Measurements from ENCODE around the gene ANKRD44.

Gene ANKRD44

DNA sequence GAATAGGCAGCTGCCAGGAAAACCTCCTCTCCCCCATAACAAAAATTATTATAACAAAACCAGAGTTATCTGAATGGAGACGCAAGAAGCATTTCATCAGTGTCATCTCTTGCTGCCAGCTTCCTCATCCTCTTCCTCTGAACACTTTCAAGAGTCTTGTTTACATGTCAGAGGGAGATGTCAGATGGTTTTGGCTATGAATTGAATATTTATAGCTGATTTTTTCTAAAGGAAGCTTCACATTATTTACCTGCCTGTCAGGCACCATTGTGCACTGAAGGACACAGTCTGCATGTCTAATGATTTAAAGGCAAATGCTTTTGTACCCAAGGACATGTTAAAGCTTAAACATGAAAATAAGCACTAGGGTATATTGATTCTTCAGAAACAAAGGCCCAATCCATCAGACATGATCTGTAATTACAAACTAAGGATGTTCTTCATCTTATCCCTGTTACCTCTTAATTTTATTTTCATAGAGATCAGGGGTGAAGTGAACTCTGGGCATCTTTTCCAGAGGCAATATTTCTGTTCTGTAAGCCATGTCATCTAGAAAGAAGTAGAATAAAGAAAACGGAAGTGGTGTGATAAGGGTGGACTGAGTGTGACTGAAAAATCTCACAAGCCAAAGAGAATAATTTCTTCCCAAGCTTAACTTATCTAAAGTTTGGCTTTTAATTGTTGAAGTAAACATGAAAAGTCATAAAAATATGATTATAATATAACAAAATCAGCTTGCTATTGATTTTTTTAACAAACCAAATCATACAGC, 168.7 kb downstream of the ANKRD44 start:
- Mint-ChIP-seq H3K4me3 (peak overlapping the region; percentile 22), H3K4me1 (ENCODE audit: low read depth) (peaks cover 56% of the 10 kb centered on the region), H3K27ac (peak overlapping the region; percentile 64), H3K27me3 (ENCODE audit: low read depth) (no peaks in the 10 kb centered on the region), H3K9me3 (no peaks in the 10 kb centered on the region), H3K36me3 (ENCODE audit: low read depth) (peaks cover 48% of the 10 kb centered on the region)
- DNase-seq (ENCODE audit: low spot score), result no peak

DNA sequence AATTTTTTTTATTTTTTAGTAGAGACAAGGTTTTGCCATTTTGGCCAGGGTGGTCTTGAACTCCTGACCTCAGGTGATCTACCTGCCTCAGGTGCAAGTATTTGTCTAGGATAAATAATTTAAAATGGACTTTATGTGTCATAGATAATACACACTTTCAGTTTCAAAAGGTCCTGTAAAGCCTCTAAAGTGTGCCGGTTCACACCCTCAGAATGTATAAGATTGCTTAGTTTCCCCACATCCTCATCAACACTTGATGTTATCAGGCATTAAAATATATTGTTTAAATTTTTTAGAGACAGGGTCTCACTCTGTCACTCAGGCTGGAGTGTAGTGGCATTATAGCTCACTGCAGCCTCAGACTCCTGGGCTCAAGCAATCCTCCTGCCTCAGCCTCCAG, 170.5 kb downstream of the ANKRD44 start:
- Mint-ChIP-seq H3K36me3 (ENCODE audit: low read depth) (peaks cover 59% of the 10 kb centered on the region), H3K4me1 (ENCODE audit: low read depth) (peaks cover 58% of the 10 kb centered on the region), H3K9me3 (no peaks in the 10 kb centered on the region), H3K27me3 (ENCODE audit: low read depth) (no peaks in the 10 kb centered on the region), H3K4me3 (peak overlapping the region; percentile 59), H3K27ac (peak overlapping the region; percentile 77)
- DNase-seq (ENCODE audit: low spot score), result no peak

- Mint-ChIP-seq H3K4me1 (ENCODE audit: low read depth) (peaks cover 58% of the 10 kb centered on the region), H3K27ac (peak overlapping the region; percentile 49), H3K36me3 (ENCODE audit: low read depth) (peaks cover 54% of the 10 kb centered on the region), H3K4me3 (peak overlapping the region; percentile 6), H3K27me3 (ENCODE audit: low read depth) (no peaks in the 10 kb centered on the region), H3K9me3 (no peaks in the 10 kb centered on the region)
- DNase-seq (ENCODE audit: low spot score), result no peak
Observed at GRCh38 chr2:197138506-197138905, 172.1 kb downstream of the ANKRD44 start.

- peaks cover 56% of the 10 kb centered on the region for H3K36me3 Mint-ChIP-seq (ENCODE audit: low read depth)
- DNase-seq (ENCODE audit: low spot score), result no peak
Observed at GRCh38 chr2:197137826-197138477, 172.6 kb downstream of the ANKRD44 start.

DNA sequence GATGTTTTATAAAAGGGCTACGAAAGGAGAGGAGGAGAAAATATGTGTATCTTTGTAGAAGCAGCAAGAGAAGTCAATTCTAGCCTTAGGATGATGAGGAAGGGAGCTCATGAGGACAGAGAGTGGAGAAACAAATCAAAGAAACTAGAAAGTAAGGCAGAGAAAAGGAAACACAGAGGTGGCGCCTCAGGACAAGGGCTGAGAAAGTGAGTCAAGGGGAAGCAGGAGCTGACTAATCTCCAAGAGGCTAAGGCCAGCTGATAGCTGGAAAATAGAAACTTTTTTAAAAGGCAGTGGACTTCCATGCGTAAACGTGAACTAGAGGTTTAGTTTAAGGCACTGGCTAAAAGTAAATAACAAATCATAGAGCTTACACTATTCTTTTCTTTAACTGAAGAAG, 173.3 kb downstream of the ANKRD44 start:
- H3K9me3 Mint-ChIP-seq, result no peaks in the 10 kb centered on the region
- no peaks in the 10 kb centered on the region for H3K27me3 Mint-ChIP-seq (ENCODE audit: low read depth)
- H3K27ac Mint-ChIP-seq, result peak overlapping the region; percentile 15
- peaks cover 56% of the 10 kb centered on the region for H3K36me3 Mint-ChIP-seq (ENCODE audit: low read depth)
- H3K4me1 Mint-ChIP-seq (ENCODE audit: low read depth), result peaks cover 70% of the 10 kb centered on the region
- no peak for DNase-seq (ENCODE audit: low spot score)
- peak overlapping the region; percentile 20 for H3K4me3 Mint-ChIP-seq

More at GRCh38 chr2:197137826-197138477, 172.6 kb downstream of the ANKRD44 start:
- Mint-ChIP-seq H3K27me3 (ENCODE audit: low read depth) (no peaks in the 10 kb centered on the region), H3K4me1 (ENCODE audit: low read depth) (peaks cover 63% of the 10 kb centered on the region), H3K9me3 (no peaks in the 10 kb centered on the region), H3K27ac (peak overlapping the region; percentile 34), H3K4me3 (peak overlapping the region; percentile 27)

DNA sequence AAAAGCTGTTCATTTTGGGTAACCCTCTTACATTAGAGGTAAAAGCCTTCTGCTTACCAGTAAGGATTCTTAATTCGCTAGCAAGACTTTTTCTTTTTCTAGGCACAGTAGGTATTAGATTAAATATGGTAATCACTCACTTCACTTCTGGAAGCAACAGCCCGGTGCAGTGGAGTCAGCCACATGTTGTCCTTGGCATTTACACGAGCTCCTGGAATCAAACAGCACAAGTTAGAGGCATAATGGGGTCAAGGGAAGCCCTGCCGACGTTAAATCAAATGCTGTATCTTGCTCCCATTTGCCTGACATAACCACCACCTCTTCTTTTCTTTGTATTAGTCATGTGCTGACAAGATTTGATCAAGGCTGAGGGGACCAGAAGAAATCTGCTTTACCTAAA, 174.1 kb downstream of the ANKRD44 start:
- H3K36me3 Mint-ChIP-seq (ENCODE audit: low read depth), result peaks cover 61% of the 10 kb centered on the region

DNA sequence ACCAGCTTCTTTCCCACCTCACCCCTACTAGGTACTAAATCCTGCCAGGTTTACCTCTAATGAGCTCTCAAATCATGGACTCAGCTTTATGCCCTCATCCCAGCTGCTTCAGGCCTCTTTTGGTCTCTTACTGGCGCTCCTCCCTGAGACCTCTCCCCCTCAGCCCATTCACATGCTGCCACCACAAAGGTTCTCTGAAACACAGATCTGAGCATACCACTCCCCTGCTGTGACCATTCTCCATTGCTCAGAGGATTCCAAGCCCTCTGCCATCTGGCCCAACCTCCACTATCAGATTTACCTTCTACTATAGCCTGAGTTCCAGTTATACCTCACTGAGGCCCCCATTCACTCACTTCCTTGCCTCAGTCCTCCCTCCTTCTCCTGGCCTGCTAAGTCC, 174.8 kb downstream of the ANKRD44 start:
- Mint-ChIP-seq H3K4me3 (no peak overlapping the region), H3K27ac (peak overlapping the region; percentile 4), H3K27me3 (ENCODE audit: low read depth) (no peaks in the 10 kb centered on the region), H3K9me3 (no peaks in the 10 kb centered on the region), H3K36me3 (ENCODE audit: low read depth) (peaks cover 63% of the 10 kb centered on the region), H3K4me1 (ENCODE audit: low read depth) (peaks cover 75% of the 10 kb centered on the region)
- no peak for DNase-seq (ENCODE audit: low spot score)

More for the DNA sequence above, 174.1 kb downstream of the ANKRD44 start:
- H3K4me1 Mint-ChIP-seq (ENCODE audit: low read depth), result peaks cover 71% of the 10 kb centered on the region
- H3K27me3 Mint-ChIP-seq (ENCODE audit: low read depth), result no peaks in the 10 kb centered on the region
- H3K9me3 Mint-ChIP-seq, result no peaks in the 10 kb centered on the region
- no peak overlapping the region for H3K27ac Mint-ChIP-seq
- DNase-seq (ENCODE audit: low spot score), result no peak
- H3K4me3 Mint-ChIP-seq, result no peak overlapping the region

DNA sequence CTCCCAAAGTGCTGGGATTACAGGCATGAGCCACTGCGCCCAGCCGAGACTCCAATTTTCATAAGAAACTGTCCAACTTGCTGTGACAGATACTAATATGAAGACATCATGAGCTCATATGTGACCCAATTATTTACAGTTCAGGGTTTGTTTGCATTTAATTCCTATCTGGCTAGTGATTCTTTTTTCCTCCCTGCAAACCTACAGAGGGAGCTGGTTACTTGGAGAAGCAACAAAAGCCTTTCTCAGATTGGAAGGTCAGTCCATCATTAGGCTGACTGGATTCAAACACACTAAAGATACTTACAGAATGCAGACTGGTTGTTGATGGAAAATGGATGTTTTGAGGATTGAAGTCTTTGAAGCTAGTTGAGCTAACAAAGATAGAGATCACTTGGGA, 176.4 kb downstream of the ANKRD44 start:
- Mint-ChIP-seq H3K36me3 (ENCODE audit: low read depth) (peaks cover 71% of the 10 kb centered on the region), H3K4me3 (no peak overlapping the region), H3K27me3 (ENCODE audit: low read depth) (no peaks in the 10 kb centered on the region), H3K4me1 (ENCODE audit: low read depth) (peaks cover 82% of the 10 kb centered on the region), H3K9me3 (peaks cover 3% of the 10 kb centered on the region), H3K27ac (no peak overlapping the region)
- no peak for DNase-seq (ENCODE audit: low spot score)

DNA sequence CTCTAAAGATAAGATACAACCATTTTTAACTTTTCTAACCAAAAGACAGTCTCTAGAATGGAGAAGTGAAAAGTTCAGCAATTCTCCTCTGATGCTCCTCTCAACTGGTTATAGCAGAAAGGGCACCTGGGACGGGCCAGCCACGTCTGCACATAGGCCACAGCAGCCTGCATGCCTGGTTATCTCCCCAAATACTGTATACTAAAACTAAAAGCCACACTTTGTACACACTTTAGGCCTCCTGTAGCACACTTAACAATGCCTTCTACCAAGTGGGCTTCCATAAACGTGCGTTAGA, 179.1 kb downstream of the ANKRD44 start:
- peak overlapping the region; percentile 34 for H3K27ac Mint-ChIP-seq
- H3K36me3 Mint-ChIP-seq (ENCODE audit: low read depth), result peaks cover 75% of the 10 kb centered on the region
- H3K9me3 Mint-ChIP-seq, result peaks cover 17% of the 10 kb centered on the region
- no peak for DNase-seq (ENCODE audit: low spot score)
- H3K4me3 Mint-ChIP-seq, result no peak overlapping the region
- H3K27me3 Mint-ChIP-seq (ENCODE audit: low read depth), result no peaks in the 10 kb centered on the region
- peaks cover 69% of the 10 kb centered on the region for H3K4me1 Mint-ChIP-seq (ENCODE audit: low read depth)

DNA sequence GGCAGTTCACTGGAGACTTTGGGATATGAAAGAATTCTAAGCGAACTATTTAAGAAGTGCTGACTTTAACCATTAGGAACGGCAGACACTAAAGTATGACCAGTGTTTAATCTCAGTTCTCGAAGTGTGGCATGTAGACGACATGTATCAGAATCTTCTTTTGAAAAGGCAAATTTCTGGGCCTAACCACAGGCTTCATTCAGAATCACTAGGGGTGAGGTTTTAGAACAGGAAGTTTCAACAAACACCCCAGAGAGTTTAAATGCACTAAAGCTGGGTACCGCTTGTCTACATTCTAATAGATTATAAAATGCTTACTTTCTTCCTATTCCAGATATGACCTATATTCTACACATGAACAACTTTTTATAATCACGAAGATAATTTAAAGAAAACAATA, 180.3 kb downstream of the ANKRD44 start:
- H3K9me3 Mint-ChIP-seq, result peaks cover 17% of the 10 kb centered on the region
- DNase-seq (ENCODE audit: low spot score), result no peak
- no peaks in the 10 kb centered on the region for H3K27me3 Mint-ChIP-seq (ENCODE audit: low read depth)
- H3K36me3 Mint-ChIP-seq (ENCODE audit: low read depth), result peaks cover 75% of the 10 kb centered on the region
- H3K4me1 Mint-ChIP-seq (ENCODE audit: low read depth), result peaks cover 66% of the 10 kb centered on the region
- peak overlapping the region; percentile 30 for H3K4me3 Mint-ChIP-seq
- H3K27ac Mint-ChIP-seq, result peak overlapping the region; percentile 45

- Mint-ChIP-seq H3K27ac (peak overlapping the region; percentile 20), H3K36me3 (ENCODE audit: low read depth) (peaks cover 76% of the 10 kb centered on the region), H3K9me3 (peaks cover 17% of the 10 kb centered on the region), H3K4me3 (no peak overlapping the region), H3K27me3 (ENCODE audit: low read depth) (no peaks in the 10 kb centered on the region), H3K4me1 (ENCODE audit: low read depth) (peaks cover 60% of the 10 kb centered on the region)
- DNase-seq (ENCODE audit: low spot score), result no peak
Observed at GRCh38 chr2:197128897-197129296, 181.7 kb downstream of the ANKRD44 start.

GRCh38 chr2:197128126-197128525, 182.5 kb downstream of the ANKRD44 start:
- H3K4me1 Mint-ChIP-seq (ENCODE audit: low read depth), result peaks cover 55% of the 10 kb centered on the region
- peaks cover 75% of the 10 kb centered on the region for H3K36me3 Mint-ChIP-seq (ENCODE audit: low read depth)
- peak overlapping the region; percentile 58 for H3K27ac Mint-ChIP-seq
- no peaks in the 10 kb centered on the region for H3K27me3 Mint-ChIP-seq (ENCODE audit: low read depth)
- DNase-seq (ENCODE audit: low spot score), result peak; percentile 26
- peak overlapping the region; percentile 12 for H3K4me3 Mint-ChIP-seq
- peaks cover 17% of the 10 kb centered on the region for H3K9me3 Mint-ChIP-seq

DNA sequence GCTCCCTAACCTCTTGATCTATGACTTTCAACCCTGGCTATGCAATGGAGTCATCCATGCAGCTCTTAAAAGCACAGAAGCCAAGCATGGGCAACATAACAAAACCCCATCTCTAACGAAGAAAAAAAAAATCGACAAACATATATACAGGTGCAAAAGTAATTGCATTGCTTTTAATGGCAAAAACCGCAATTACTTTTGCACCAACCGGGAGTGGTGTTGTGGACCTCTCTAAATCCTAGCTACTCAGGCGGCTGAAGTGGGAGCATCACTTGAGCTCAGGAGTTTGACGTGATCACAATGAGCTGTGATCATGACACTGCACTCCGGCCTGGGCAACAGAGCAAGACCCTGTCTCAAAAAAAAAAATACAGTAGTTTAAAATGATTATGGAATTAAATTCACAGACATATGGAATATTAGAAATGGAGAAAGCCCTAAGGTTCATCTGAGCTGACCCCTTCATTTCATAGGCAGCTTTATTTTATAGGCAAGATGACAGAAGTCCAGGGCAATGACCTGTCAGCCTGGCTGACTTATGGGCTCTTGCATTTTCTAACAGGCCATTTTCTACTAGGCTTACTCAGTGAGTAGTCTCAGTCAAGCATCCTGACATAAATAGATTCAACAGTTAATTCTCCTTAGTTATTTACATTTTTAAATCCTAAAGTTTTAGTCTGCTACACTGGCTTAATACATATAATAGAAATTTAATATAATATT, 183.8 kb downstream of the ANKRD44 start:
- Mint-ChIP-seq H3K9me3 (peaks cover 17% of the 10 kb centered on the region), H3K4me1 (ENCODE audit: low read depth) (peaks cover 53% of the 10 kb centered on the region), H3K36me3 (ENCODE audit: low read depth) (peaks cover 75% of the 10 kb centered on the region), H3K27ac (no peak overlapping the region), H3K4me3 (no peak overlapping the region), H3K27me3 (ENCODE audit: low read depth) (no peaks in the 10 kb centered on the region)
- DNase-seq (ENCODE audit: low spot score), result no peak

All from T-helper 2 cell treated with Interferon-gamma antibody and Interleukin-4, amounts not matched to agents 5 μg/mL and 100 μg/mL, for 36 hours (primary cell).